Keratinocyte (primary cell): ENCODE data around the gene PANK1. TPM values are rescaled to one million over a fixed set of nuclear protein-coding genes. Genes with fewer than 3 reads are reported as not detected.
A peak's percentile ranks its signal among the peaks of the same experiment; 100 is the strongest.

Source experiments
- DNase-seq: peaks from one replicate; pipeline ENCODE4 v3.0.0-alpha.2; 2011; ENCODE audit warnings: low read depth, missing footprints, low spot score
- FAIRE-seq: peaks from 2 replicates; lab custom pipeline; 2011; peaks lifted over from hg19 to GRCh38; lab: Jason Lieb, UNC
- H2AFZ ChIP-seq: 2 replicates; pipeline ENCODE4 v1.6.0; 2012; ENCODE audit warnings: low read length, control low read depth, inconsistent platforms; ENCODE audit not compliant: control insufficient read depth
- H3K27ac ChIP-seq: 2 replicates; pipeline ENCODE4 v1.5.1; 2011; ENCODE audit warnings: low read length; ENCODE audit not compliant: control insufficient read depth, insufficient read depth
- H3K27me3 ChIP-seq: 3 replicates; pipeline ENCODE4 v1.6.0; 2011; ENCODE audit warnings: low read length; ENCODE audit not compliant: control insufficient read depth, insufficient read depth; ENCODE audit errors: extremely low read depth
- H3K36me3 ChIP-seq, 2 experiments: 2 replicates in 1 of 2; 3 replicates in 1 of 2; pipeline ENCODE4 v1.5.1; 2011; ENCODE audit warnings: low read length in 2 of 2, mild to moderate bottlenecking in 1 of 2; ENCODE audit not compliant: control insufficient read depth in 2 of 2, insufficient read depth in 2 of 2; ENCODE audit errors: extremely low read depth in 1 of 2
- H3K4me1 ChIP-seq: 3 replicates; pipeline ENCODE4 v1.5.1; 2011; ENCODE audit warnings: low read length; ENCODE audit not compliant: control insufficient read depth, insufficient read depth; ENCODE audit errors: extremely low read depth
- H3K4me2 ChIP-seq: 3 replicates; pipeline ENCODE4 v1.6.0; 2011; ENCODE audit warnings: low read depth, low read length; ENCODE audit not compliant: control insufficient read depth, insufficient read depth; ENCODE audit errors: extremely low read depth
- H3K4me3 ChIP-seq, 3 experiments: fragments of 200-600 bp in 1 of 3; sonication (generic) in 1 of 3; 2 replicates in 2 of 3; 3 replicates in 1 of 3; pipeline ENCODE4 v1.5.1; 2011 to 2016; ENCODE audit warnings: low read length in 3 of 3, mild to moderate bottlenecking in 3 of 3, control low read depth in 2 of 3, inconsistent platforms in 1 of 3, low read depth in 1 of 3, mixed read lengths in 1 of 3, mixed run types in 1 of 3, moderate library complexity in 1 of 3; ENCODE audit not compliant: control insufficient read depth in 2 of 3, insufficient read depth in 2 of 3; ENCODE audit errors: extremely low read depth in 1 of 3
- H3K79me2 ChIP-seq: 2 replicates; pipeline ENCODE4 v1.6.0; 2012; ENCODE audit warnings: low read length; ENCODE audit not compliant: control insufficient read depth, insufficient read depth
- H3K9ac ChIP-seq: 3 replicates; pipeline ENCODE4 v1.6.0; 2011; ENCODE audit warnings: low read length; ENCODE audit not compliant: control insufficient read depth, insufficient read depth; ENCODE audit errors: extremely low read depth
- H3K9me1 ChIP-seq: 3 replicates; pipeline ENCODE4 v1.6.0; 2011; ENCODE audit warnings: low read length; ENCODE audit not compliant: control insufficient read depth, insufficient read depth; ENCODE audit errors: extremely low read depth
- H3K9me3 ChIP-seq: 2 replicates; pipeline ENCODE4 v1.5.1; 2012; ENCODE audit warnings: low read depth, low read length; ENCODE audit not compliant: control insufficient read depth
- H4K20me1 ChIP-seq: 3 replicates; pipeline ENCODE4 v1.6.0; 2011; ENCODE audit warnings: low read length; ENCODE audit not compliant: control insufficient read depth, insufficient read depth; ENCODE audit errors: extremely low read depth
- CTCF ChIP-seq, 3 experiments: IDR thresholded peaks in 1 of 3; conservative IDR thresholded peaks in 1 of 3; optimal IDR thresholded peaks in 1 of 3; 2 replicates in 2 of 3; 3 replicates in 1 of 3; pipeline versions ENCODE3 to v1.5.1; 2011; ENCODE audit warnings: low read length in 3 of 3, mild to moderate bottlenecking in 3 of 3, moderate library complexity in 2 of 3, control low read depth in 1 of 3, inconsistent platforms in 1 of 3; ENCODE audit not compliant: insufficient read depth in 2 of 3; ENCODE audit errors: extremely low read depth in 1 of 3
- EZH2 ChIP-seq: IDR thresholded peaks from one replicate; pipeline ENCODE4 v1.6.1; 2012; ENCODE audit warnings: inconsistent platforms, mild to moderate bottlenecking, low read length, moderate library complexity
- dilution Hi-C: fragments of 300-500 bp; cut with MboI; formaldehyde crosslinking; loops from one replicate; pipeline ENCODE4 v1.7.0; 2020; ENCODE audit warnings: low sequenced_read_pairs; ENCODE audit not compliant: extremely low pct_ligation_motif_present
- polyA minus RNA-seq, 3 experiments: library from RNA; depleted of rRNA, polyadenylated mRNA; stranded (reverse); fragments of >200 nt; gene quantifications; 1 replicate in 1 of 3; 2 replicates in 1 of 3; 3 replicates in 1 of 3; pipeline ENCODE4 v1.2.3, GENCODE V29; 2011
- polyA plus RNA-seq, 5 experiments: library from polyadenylated mRNA; depleted of rRNA in 3 of 5; stranded (reverse) in 3 of 5; stranded (forward) in 1 of 5; unstranded in 1 of 5; fragments of >200 nt; gene quantifications; 1 replicate in 1 of 5; 2 replicates in 3 of 5; 3 replicates in 1 of 5; pipeline versions ENCODE4 v1.2.1 to v1.2.3, GENCODE V29; 2011 to 2012; ENCODE audit warnings: missing spikeins in 2 of 5, low read depth in 1 of 5, low replicate concordance in 1 of 5

Gene PANK1
- polyA plus RNA-seq (6.0 to 9.5 TPM (median 6.8 TPM) in 3 replicates), polyA minus RNA-seq (2.7 to 10.6 TPM (median 10.0 TPM) in 3 replicates)
- 8.6 TPM for polyA plus RNA-seq (2011; ENCODE audit: low read depth)
- 4.2 and 6.4 TPM in 2 replicates for polyA plus RNA-seq (2011; cell fraction: cytosol; rRNA removed)
- 9.1 and 9.3 TPM in 2 replicates for polyA plus RNA-seq (2011; cell fraction: nucleus; rRNA removed)
- 4.0 and 6.2 TPM in 2 replicates for polyA plus RNA-seq (2012; ENCODE audit: low replicate concordance)
- polyA minus RNA-seq (2011; cell fraction: cytosol; rRNA and poly(A)+ RNA removed) = 4.2 TPM
- polyA minus RNA-seq (2011; cell fraction: nucleus; rRNA and poly(A)+ RNA removed) = 7.3 and 12.2 TPM in 2 replicates

- dilution Hi-C loops = no loop called here
- Histone ChIP-seq H3K36me3 (no peaks in the 10 kb centered on the region), H4K20me1 (no peaks in the 10 kb centered on the region), H3K27ac (peak within 1 kb of the TSS; percentile 79), H3K4me3 (peak within 1 kb of the TSS; percentile 67 to 89 (median 76)), H3K9ac (peak within 1 kb of the TSS; percentile 80), H3K79me2 (peaks cover 32% of the 10 kb centered on the region), H2AFZ (peak within 1 kb of the TSS; percentile 85), H3K4me1 (peaks cover 13% of the 10 kb centered on the region), H3K9me3 (no peaks in the 10 kb centered on the region), H3K27me3 (no peaks in the 10 kb centered on the region), H3K4me2 (peak within 1 kb of the TSS; percentile 95), H3K9me1 (no peaks in the 10 kb centered on the region)
- peak; percentile 92 for DNase-seq
- TF ChIP-seq EZH2 (no peak), CTCF (optimal IDR thresholded peaks at IDR 0.05 in 1 of 3, IDR thresholded peaks at IDR 0.05 in 1 of 3, conservative IDR thresholded peaks at IDR 0.05 in 1 of 3; ENCODE audit: extremely low read depth in 1 of 3, insufficient read depth in 2 of 3, low read length in 3 of 3) (no peak)
- peak; percentile 61 for FAIRE-seq
These were observed at the start of gene PANK1 for GRCh38 chr10:89644967-89645741. TSS of gene PANK1 (minus strand) at chr10:89645242. CDS start at chr10:89644891, 351 bp downstream.

- H3K9me1 ChIP-seq = no peaks in the 10 kb centered on the region
- H3K4me2 ChIP-seq = no peak overlapping the region
- no peak overlapping the region for H2AFZ ChIP-seq
- no peaks in the 10 kb centered on the region for H3K27me3 ChIP-seq
- H3K79me2 ChIP-seq = no peaks in the 10 kb centered on the region
- peaks cover 10% of the 10 kb centered on the region for H3K4me1 ChIP-seq
- no peak overlapping the region for H3K9ac ChIP-seq
- DNase-seq (no peak), FAIRE-seq (no peak)
- TF ChIP-seq EZH2 = no peak
- no peak for TF ChIP-seq CTCF (optimal IDR thresholded peaks at IDR 0.05 in 1 of 3, IDR thresholded peaks at IDR 0.05 in 1 of 3, conservative IDR thresholded peaks at IDR 0.05 in 1 of 3; ENCODE audit: extremely low read depth in 1 of 3, insufficient read depth in 2 of 3, low read length in 3 of 3)
- H4K20me1 ChIP-seq = no peaks in the 10 kb centered on the region
- H3K9me3 ChIP-seq = no peaks in the 10 kb centered on the region
- no peak overlapping the region for H3K27ac ChIP-seq
- H3K4me3 ChIP-seq = no peak overlapping the region
- dilution Hi-C loops = no loop called here
- H3K36me3 ChIP-seq = no peaks in the 10 kb centered on the region
These were observed 48.1 kb upstream of the PANK1 start for GRCh38 chr10:89693176-89693575.
